Neural progenitor cell (in vitro differentiated cells): ENCODE measurements around the gene PTPRA. TPM values are rescaled to one million over a fixed set of nuclear protein-coding genes. Genes with fewer than 3 reads are reported as not detected.

Experiments
- DNase-seq: peaks from one replicate; pipeline ENCODE4 v3.0.0-alpha.2; 2016; ENCODE audit warnings: low spot score
- H2AFZ ChIP-seq: fragments of 200-600 bp; sonication (generic); replicated peaks from 2 replicates; pipeline ENCODE4 v1.6.1; 2016; ENCODE audit warnings: antibody characterized with exemption
- H3F3A ChIP-seq: fragments of 200-600 bp; sonication (generic); 2 replicates; pipeline ENCODE4 v1.6.1; 2016; ENCODE audit warnings: antibody characterized with exemption, low read depth
- H3K27ac ChIP-seq: fragments of 200-600 bp; sonication (generic); 2 replicates; pipeline ENCODE4 v1.5.1; 2016; ENCODE audit warnings: mild to moderate bottlenecking
- H3K27me3 ChIP-seq: fragments of 200-600 bp; sonication (generic); 2 replicates; pipeline ENCODE4 v1.6.1; 2016; ENCODE audit warnings: mild to moderate bottlenecking, moderate library complexity
- H3K36me3 ChIP-seq: fragments of 200-600 bp; sonication (generic); 2 replicates; pipeline ENCODE4 v1.5.1; 2016
- H3K4me1 ChIP-seq: fragments of 200-600 bp; sonication (generic); 2 replicates; pipeline ENCODE4 v1.6.1; 2016; ENCODE audit warnings: mixed run types
- H3K4me2 ChIP-seq: fragments of 200-600 bp; sonication (generic); 2 replicates; pipeline ENCODE4 v1.6.1; 2016
- H3K4me3 ChIP-seq: fragments of 200-600 bp; sonication (generic); 2 replicates; pipeline ENCODE4 v1.5.1; 2016
- H3K79me2 ChIP-seq: fragments of 200-600 bp; sonication (generic); 2 replicates; pipeline ENCODE4 v1.6.1; 2016; ENCODE audit warnings: low read depth
- H3K9ac ChIP-seq: fragments of 200-600 bp; sonication (generic); 2 replicates; pipeline ENCODE4 v1.6.1; 2016
- H3K9me3 ChIP-seq: fragments of 200-600 bp; sonication (generic); 2 replicates; pipeline ENCODE4 v1.5.1; 2016; ENCODE audit warnings: low read depth
- H4K20me1 ChIP-seq: fragments of 200-600 bp; sonication (generic); 2 replicates; pipeline ENCODE4 v1.6.1; 2016; ENCODE audit warnings: low read depth
- H3K27ac Mint-ChIP-seq: 3 replicates; pipeline ENCODE4 v1.8.0; 2021; ENCODE audit warnings: mixed read lengths
- H3K27me3 Mint-ChIP-seq: 2 replicates; pipeline ENCODE4 v1.8.0; 2022; ENCODE audit warnings: low read depth, mild to moderate bottlenecking, inconsistent platforms, moderate library complexity, mixed read lengths; ENCODE audit not compliant: insufficient read depth
- H3K36me3 Mint-ChIP-seq: 3 replicates; pipeline ENCODE4 v1.8.0; 2021; ENCODE audit warnings: mixed read lengths
- H3K4me1 Mint-ChIP-seq: 3 replicates; pipeline ENCODE4 v1.8.0; 2021; ENCODE audit warnings: mixed read lengths
- H3K4me3 Mint-ChIP-seq: 3 replicates; pipeline ENCODE4 v1.8.0; 2021; ENCODE audit warnings: mild to moderate bottlenecking, moderate library complexity, mixed read lengths
- H3K9me3 Mint-ChIP-seq: 3 replicates; pipeline ENCODE4 v1.8.0; 2020; ENCODE audit warnings: mixed read lengths
- CTCF ChIP-seq: fragments of 200-600 bp; sonication (generic); IDR thresholded peaks from 2 replicates; pipeline ENCODE4 v1.5.1; 2017; ENCODE audit warnings: antibody characterized with exemption, mild to moderate bottlenecking
- EZH2 ChIP-seq: fragments of 200-600 bp; sonication (generic); IDR thresholded peaks from 2 replicates; pipeline ENCODE4 v1.6.1; 2017; ENCODE audit warnings: antibody characterized with exemption, mild to moderate bottlenecking, moderate library complexity
- EZH2phosphoT487 ChIP-seq: fragments of 200-600 bp; sonication (generic); IDR thresholded peaks from 2 replicates; pipeline ENCODE4 v1.6.1; 2017; ENCODE audit warnings: antibody characterized with exemption
- total RNA-seq: library from RNA; depleted of rRNA; stranded (reverse); fragments of >200 nt; gene quantifications from 2 replicates; pipeline ENCODE4 v1.2.3, GENCODE V29; 2015; ENCODE audit warnings: low replicate concordance

PTPRA gene
- total RNA-seq, 1 donor from 2014 or later = 77.7 TPM

- H3K4me2 ChIP-seq = no peak overlapping the region
- no peak overlapping the region for H3K27ac ChIP-seq
- peaks cover 96% of the 10 kb centered on the region for H3K79me2 ChIP-seq
- Mint-ChIP-seq H3K27ac (no peak overlapping the region), H3K36me3 (peaks cover 19% of the 10 kb centered on the region), H3K9me3 (peaks cover 13% of the 10 kb centered on the region), H3K27me3 (no peaks in the 10 kb centered on the region), H3K4me1 (no peaks in the 10 kb centered on the region), H3K4me3 (no peak overlapping the region)
- no peak for TF ChIP-seq EZH2
- no peak for TF ChIP-seq CTCF
- TF ChIP-seq EZH2phosphoT487 = no peak
- no peak overlapping the region for H3K4me3 ChIP-seq
- H3K9ac ChIP-seq = no peak overlapping the region
- no peaks in the 10 kb centered on the region for H3K27me3 ChIP-seq
- peaks cover 3% of the 10 kb centered on the region for H3F3A ChIP-seq
- H4K20me1 ChIP-seq = peaks cover 19% of the 10 kb centered on the region
- no peaks in the 10 kb centered on the region for H3K4me1 ChIP-seq
- no peaks in the 10 kb centered on the region for H3K36me3 ChIP-seq
- peaks cover 8% of the 10 kb centered on the region for H3K9me3 ChIP-seq
- H2AFZ ChIP-seq = no peak overlapping the region
- no peak for DNase-seq
Measured at GRCh38 chr20:2902291-2902690, 29.0 kb downstream of the PTPRA start.

- Mint-ChIP-seq H3K36me3 (peaks cover 18% of the 10 kb centered on the region), H3K4me1 (no peaks in the 10 kb centered on the region), H3K9me3 (peaks cover 11% of the 10 kb centered on the region), H3K27me3 (no peaks in the 10 kb centered on the region), H3K27ac (no peak overlapping the region), H3K4me3 (no peak overlapping the region)
- H3K4me2 ChIP-seq = no peak overlapping the region
- no peak for DNase-seq
- H3K4me1 ChIP-seq = no peaks in the 10 kb centered on the region
- H3K9ac ChIP-seq = no peak overlapping the region
- peaks cover 23% of the 10 kb centered on the region for H4K20me1 ChIP-seq
- peaks cover 3% of the 10 kb centered on the region for H3F3A ChIP-seq
- peaks cover 95% of the 10 kb centered on the region for H3K79me2 ChIP-seq
- H3K4me3 ChIP-seq = no peak overlapping the region
- H3K36me3 ChIP-seq = no peaks in the 10 kb centered on the region
- TF ChIP-seq CTCF (no peak), EZH2phosphoT487 (no peak), EZH2 (no peak)
- peaks cover 8% of the 10 kb centered on the region for H3K9me3 ChIP-seq
- no peak overlapping the region for H2AFZ ChIP-seq
- no peak overlapping the region for H3K27ac ChIP-seq
- H3K27me3 ChIP-seq = no peaks in the 10 kb centered on the region
Measured at GRCh38 chr20:2902818-2903217, 29.5 kb downstream of the PTPRA start.

DNA sequence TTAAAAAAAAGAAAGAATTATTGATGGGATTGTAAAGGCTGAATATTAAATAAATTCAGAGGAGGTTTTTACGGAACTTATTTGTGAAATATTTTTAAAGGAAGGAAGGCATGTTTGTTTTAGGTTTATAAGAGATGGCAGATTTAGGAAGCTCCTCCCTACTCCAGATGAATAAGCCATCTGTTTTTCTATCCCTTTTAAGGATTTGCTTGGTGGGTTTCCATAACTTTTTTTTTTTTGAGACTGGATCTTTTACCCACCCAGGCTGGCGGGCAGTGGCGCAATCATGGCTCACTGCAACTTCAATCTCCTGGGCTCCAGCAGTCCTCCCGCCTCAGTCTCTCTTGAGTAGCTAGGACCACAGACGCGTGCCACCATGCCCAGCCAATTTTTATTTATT lies 30.4 kb downstream of the PTPRA start:
- H3K9me3 ChIP-seq = peaks cover 8% of the 10 kb centered on the region
- no peak overlapping the region for H3K27ac Mint-ChIP-seq
- H3K9ac ChIP-seq = no peak overlapping the region
- H3K27ac ChIP-seq = no peak overlapping the region
- H3F3A ChIP-seq = peaks cover 12% of the 10 kb centered on the region
- H3K4me1 Mint-ChIP-seq = no peaks in the 10 kb centered on the region
- no peak overlapping the region for H2AFZ ChIP-seq
- no peak overlapping the region for H3K4me2 ChIP-seq
- no peaks in the 10 kb centered on the region for H3K36me3 ChIP-seq
- no peaks in the 10 kb centered on the region for H3K4me1 ChIP-seq
- no peak overlapping the region for H3K4me3 Mint-ChIP-seq
- H4K20me1 ChIP-seq = peaks cover 19% of the 10 kb centered on the region
- H3K79me2 ChIP-seq = peaks cover 94% of the 10 kb centered on the region
- no peak for DNase-seq
- H3K4me3 ChIP-seq = no peak overlapping the region
- no peaks in the 10 kb centered on the region for H3K27me3 ChIP-seq
- TF ChIP-seq EZH2 = no peak
- no peak for TF ChIP-seq CTCF
- H3K9me3 Mint-ChIP-seq = peaks cover 11% of the 10 kb centered on the region
- no peaks in the 10 kb centered on the region for H3K27me3 Mint-ChIP-seq
- H3K36me3 Mint-ChIP-seq = peaks cover 17% of the 10 kb centered on the region
